Omental fat pad (tissue), 4 donors: ENCODE results near the gene OMG. TPM values are rescaled to one million over a fixed set of nuclear protein-coding genes. Genes with fewer than 3 reads are reported as not detected.

Experiments
- ATAC-seq: fragments of 150-250 bp; one replicate; pipeline ENCODE4 v1.9.1; 2016; ENCODE audit warnings: mild to moderate bottlenecking, moderate library complexity; ENCODE audit not compliant: low FRiP score
- DNase-seq: peaks from one replicate; pipeline ENCODE4 v3.0.0-alpha.2; 2019; ENCODE audit warnings: low spot score
- total RNA-seq, 4 donors: library from RNA; depleted of rRNA; stranded (reverse); fragments of >200 nt; gene quantifications; one replicate each; pipeline ENCODE4 v1.1.0, GENCODE V29; 2016
- TF ChIP-seq, protein P1 (sequence below), 3 donors: fragments of 450-650 bp; IDR thresholded peaks; one replicate each; pipeline ENCODE4 v1.5.1; 2016 to 2017; ENCODE audit warnings: antibody characterized with exemption in 3 of 3, mild to moderate bottlenecking in 3 of 3, moderate library complexity in 2 of 3

OMG gene
- total RNA-seq, 4 donors from 2014 or later: 0.84 TPM; not detected in 2

DNA sequence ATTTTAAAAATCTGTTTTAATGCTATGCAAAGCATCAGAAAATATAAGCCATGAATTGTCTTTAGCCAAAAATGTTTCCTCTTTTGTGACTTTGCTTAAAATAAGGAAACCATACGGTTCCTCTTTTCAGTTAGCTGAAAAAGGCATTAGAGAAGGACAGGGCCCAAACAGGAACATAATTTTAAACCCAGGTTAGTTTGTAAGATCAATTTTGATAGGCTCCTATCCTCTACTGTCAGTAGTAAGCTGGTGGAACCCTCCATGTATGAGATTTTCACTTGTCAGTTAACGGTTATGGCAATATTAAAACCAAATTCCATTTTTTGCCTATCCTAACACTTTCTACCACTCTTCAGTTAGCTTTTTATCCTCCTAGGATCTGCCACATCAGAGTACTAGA lies 12.5 kb upstream of the OMG start:
- DNase-seq (no peak), ATAC-seq (no peak)

DNA sequence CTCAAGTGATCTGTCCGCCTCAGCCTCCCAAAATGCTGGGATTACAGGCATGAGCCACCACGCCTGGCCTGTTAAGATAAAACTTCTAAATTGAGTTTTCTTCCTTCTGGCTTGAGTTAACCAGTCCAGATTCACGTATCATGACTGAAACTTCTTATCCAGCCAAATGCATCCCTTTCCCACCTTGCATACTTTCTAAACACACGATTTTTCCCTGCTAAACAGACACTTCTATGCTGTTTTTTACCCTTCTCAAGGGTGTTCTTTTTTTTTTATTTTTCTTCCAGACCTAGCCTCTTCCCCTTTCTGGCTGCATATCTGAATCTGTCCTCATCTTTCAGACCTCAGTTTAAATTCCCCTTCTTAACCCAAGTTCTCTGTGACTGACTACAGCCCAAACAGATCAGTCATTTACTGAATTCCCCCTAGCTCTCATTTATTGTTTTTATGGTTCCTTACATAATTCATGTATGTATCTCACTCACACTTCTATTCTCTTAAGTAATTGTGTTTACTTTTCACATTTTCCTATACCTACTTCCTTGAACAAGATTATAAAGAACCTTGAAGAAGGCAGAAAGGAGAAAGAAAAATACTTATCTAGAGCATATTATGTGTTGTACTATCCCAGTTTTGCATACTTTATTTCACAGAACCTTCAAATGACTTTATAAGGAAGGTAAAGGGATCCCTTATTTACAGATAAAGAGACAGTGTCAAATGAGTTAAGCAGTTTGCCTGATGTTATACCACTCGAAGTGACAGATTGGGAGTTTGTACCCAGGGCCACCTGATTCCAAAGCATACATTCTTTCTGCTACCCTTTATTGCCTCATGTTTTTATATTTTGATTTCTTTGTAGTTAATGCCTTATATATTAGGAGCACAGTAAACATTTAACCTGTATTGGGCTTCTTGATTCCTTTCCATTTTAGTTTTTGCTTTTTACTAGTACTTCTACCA lies 11.6 kb upstream of the OMG start:
- no peak for ATAC-seq

More for the DNA sequence above, 12.5 kb upstream of the OMG start:
- TF ChIP-seq, protein P1, sequence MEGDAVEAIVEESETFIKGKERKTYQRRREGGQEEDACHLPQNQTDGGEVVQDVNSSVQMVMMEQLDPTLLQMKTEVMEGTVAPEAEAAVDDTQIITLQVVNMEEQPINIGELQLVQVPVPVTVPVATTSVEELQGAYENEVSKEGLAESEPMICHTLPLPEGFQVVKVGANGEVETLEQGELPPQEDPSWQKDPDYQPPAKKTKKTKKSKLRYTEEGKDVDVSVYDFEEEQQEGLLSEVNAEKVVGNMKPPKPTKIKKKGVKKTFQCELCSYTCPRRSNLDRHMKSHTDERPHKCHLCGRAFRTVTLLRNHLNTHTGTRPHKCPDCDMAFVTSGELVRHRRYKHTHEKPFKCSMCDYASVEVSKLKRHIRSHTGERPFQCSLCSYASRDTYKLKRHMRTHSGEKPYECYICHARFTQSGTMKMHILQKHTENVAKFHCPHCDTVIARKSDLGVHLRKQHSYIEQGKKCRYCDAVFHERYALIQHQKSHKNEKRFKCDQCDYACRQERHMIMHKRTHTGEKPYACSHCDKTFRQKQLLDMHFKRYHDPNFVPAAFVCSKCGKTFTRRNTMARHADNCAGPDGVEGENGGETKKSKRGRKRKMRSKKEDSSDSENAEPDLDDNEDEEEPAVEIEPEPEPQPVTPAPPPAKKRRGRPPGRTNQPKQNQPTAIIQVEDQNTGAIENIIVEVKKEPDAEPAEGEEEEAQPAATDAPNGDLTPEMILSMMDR (IDR thresholded peaks at IDR 0.05): no peak

DNA sequence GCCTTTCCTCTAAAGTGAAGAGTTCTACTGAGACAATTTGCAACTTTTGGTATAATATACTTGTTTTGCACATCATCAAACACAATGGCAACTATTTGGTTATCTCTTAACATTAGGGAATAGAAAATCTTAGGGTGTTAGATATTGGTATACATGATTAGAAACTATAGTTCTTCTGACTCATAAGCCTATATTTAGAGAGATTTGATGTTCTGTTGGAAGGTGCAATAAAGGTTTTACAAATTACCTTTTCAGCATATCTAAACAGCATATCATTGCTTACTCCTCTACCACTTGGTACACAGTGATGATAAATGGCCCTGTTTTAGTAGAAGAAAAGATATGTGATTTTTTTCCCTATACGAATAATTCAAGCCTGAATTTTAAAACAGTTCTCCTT lies 10.6 kb upstream of the OMG start:
- ATAC-seq: no peak
- TF ChIP-seq, protein P1 (IDR thresholded peaks at IDR 0.05): no peak

More for the DNA sequence above, 11.6 kb upstream of the OMG start:
- TF ChIP-seq, protein P1 (IDR thresholded peaks at IDR 0.05): no peak
- DNase-seq: no peak

DNA sequence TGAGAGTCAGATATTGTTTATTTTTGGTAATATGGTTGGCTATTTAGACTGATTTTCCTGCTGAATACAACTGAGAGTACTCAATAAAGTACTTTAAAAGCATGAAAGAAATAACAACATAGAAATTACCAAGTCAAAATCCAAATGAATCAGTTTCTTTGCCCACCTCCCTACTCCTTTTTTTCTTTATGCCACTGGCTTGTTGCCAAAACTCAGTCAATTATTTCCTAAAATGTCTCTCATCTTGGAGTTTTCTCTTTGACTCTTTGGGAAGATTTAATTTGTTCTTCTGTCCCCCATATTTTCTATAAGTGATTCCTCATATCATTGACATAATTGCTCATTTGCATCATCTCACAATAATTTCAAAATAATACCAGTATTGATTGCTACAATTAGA lies 2.6 kb upstream of the OMG start:
- ATAC-seq (no peak), DNase-seq (no peak)
- TF ChIP-seq, protein P1 (IDR thresholded peaks at IDR 0.05): no peak

More for the DNA sequence above, 10.6 kb upstream of the OMG start:
- DNase-seq: no peak

DNA sequence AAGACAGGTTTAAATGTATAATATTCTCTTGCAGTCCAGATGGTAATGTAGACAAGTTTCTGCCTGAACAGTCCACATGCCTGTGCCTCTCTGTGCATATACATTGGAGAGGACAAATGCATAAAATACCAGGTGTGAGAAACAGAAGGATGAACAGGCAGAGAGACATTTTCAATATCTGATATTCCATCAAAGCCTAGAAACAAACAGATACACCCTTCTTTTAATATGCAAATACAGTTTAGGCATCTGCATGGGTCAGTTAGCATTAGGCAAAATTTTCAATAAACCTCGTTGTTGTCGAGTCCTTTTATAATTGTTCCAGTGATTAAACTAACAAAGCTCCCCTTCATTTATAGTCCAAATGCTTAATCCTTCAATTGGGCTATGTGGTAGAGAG lies 897 bp downstream of the OMG start:
- no peak for DNase-seq
- TF ChIP-seq, protein P1 (IDR thresholded peaks at IDR 0.05): no peak
- ATAC-seq: no peak

DNA sequence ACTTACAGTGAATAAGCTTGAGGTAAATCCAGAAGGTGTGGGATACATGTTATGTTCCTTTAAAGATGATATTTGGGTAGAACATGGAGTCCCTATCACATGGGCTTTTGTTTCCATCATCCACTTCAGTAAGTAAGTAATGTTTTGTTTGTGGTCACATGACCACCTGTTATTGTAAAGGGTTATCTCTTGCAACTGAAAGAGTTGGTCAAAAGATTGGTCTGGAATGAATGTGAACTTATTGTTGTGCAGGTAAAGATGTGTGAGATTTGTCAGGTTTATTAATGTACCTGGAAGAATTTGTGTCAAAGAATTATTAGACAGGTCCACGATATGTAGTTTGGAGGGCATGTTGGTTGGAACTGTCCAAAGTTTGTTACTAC lies 1.6 kb downstream of the OMG start:
- TF ChIP-seq, protein P1 (IDR thresholded peaks at IDR 0.05): no peak
- ATAC-seq (no peak), DNase-seq (no peak)
